ENCODE measurements around the gene CAMK2N1. TPM values are rescaled to one million over a fixed set of nuclear protein-coding genes. Genes with fewer than 3 reads are reported as not detected.
A peak's percentile ranks its signal among the peaks of the same experiment; 100 is the strongest.
"Not testable (repeated sequence)": the region's sequence is repeated elsewhere in the genome, so short reads cannot be mapped to it uniquely, and the experiment has no call there.

The CAMK2N1 gene
- 10 to 100 TPM; 12.3 to 22.9 TPM for total RNA-seq
- long read RNA-seq, donor 1, transcript CAMK2N1-201 (2 exons, 2,336 nt) = major isoform, 8 of 9 reads
- long read RNA-seq, donor 1, partial matches to known transcripts = 1 of 9 reads
- long read RNA-seq, donor 1, other reads (novel, unspliced or antisense) = 0 of 9 reads
- long read RNA-seq, donor 2, partial matches to known transcripts = 6 of 6 reads
- long read RNA-seq, donor 2, other reads (novel, unspliced or antisense) = 0 of 6 reads

GRCh38 chr1:20485527-20486456 lies at the start of gene CAMK2N1:
CAMK2N1 (minus strand) TSS chr1:20486210; CDS start chr1:20485379, 831 bp downstream.
- intact Hi-C loops (cut with DNase I) = loop anchor here in 1 of 2 donors (5.0 kb wide), 1 partner anchor 273 kb away; no protein-coding TSS in a partner anchor
- DNase-seq (ENCODE audit: low spot score) = peak; percentile 89

- DNase-seq (ENCODE audit: low spot score) = no peak
- intact Hi-C loops (cut with DNase I) = no loop called here
Measured at GRCh38 chr1:20534659-20535417, 48.8 kb upstream of the CAMK2N1 start.

DNA sequence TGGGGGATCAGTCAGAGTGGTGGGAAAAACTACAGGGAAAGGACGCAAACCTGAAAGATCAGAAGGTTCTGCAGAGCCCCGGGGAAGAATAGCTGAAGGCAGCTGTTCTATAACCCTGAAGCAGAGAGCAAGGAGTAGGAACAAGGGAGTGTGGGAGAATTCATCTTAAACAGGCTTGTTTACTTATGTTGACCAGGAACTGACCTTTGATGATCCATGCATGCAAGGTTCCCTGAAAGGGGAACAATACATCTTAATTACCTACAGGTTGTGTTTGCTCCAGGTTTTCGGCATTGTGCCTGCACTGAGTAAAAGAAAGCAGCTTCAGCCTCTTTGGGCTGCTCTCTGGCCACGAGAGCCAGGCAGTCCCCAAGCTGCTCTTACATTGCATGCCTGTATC lies 47.6 kb upstream of the CAMK2N1 start:
- intact Hi-C loops (cut with DNase I) = no loop called here
- no peak for DNase-seq (ENCODE audit: low spot score)

DNA sequence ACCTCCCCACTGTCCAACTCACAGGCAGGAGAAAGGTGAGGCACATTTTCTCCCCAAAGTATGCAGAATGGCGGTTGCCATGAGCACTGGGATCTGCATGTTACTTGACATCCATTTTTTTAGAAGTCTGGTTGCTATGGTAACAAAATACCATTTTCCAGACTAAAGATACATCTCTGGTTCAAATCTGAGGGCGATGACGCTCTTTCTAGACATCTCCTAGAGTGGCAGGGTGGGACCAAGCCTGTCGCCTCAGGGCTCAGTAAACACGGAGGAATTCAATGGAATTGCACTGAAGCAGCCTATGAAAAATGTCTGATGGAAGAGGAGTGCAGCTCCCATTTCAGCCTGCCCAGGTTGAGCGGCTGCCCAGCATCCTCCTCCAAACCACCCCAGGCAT lies 44.9 kb upstream of the CAMK2N1 start:
- intact Hi-C loops (cut with DNase I) = no loop called here
- no peak for DNase-seq (ENCODE audit: low spot score)

GRCh38 chr1:20530306-20530705 lies 44.3 kb upstream of the CAMK2N1 start:
- no peak for DNase-seq (ENCODE audit: low spot score)
- intact Hi-C loops (cut with DNase I) = no loop called here

GRCh38 chr1:20528221-20528620 lies 42.2 kb upstream of the CAMK2N1 start:
- intact Hi-C loops (cut with DNase I) = no loop called here
- DNase-seq (ENCODE audit: low spot score) = no peak

DNA sequence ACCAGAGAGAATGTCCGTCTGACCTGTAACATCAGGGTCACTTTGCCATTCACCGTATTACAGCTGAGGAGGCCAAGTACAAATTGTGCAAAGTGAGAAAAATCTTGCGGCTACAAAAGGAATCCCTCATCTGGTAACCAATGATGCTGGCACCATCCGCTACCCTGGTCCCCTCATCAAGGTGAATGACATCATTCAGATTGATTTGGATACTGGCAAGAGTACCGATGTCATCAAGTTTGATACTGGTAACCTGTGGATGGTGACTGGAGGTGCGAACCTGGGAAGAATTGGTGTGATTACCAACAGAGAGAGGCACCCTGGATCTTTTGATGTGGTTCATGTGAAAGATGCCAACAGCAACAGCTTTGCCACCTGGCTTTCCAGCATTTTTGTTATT lies 40.3 kb upstream of the CAMK2N1 start:
- intact Hi-C loops (cut with DNase I) = no loop called here

GRCh38 chr1:20521960-20522861 lies 36.2 kb upstream of the CAMK2N1 start:
- intact Hi-C loops (cut with DNase I) = loop anchor here (5.0 kb wide), 2 partner anchors 115 to 120 kb away; no protein-coding TSS in a partner anchor
- DNase-seq (ENCODE audit: low spot score) = peak; percentile 83

More for the DNA sequence above, 40.3 kb upstream of the CAMK2N1 start:
- DNase-seq (ENCODE audit: low spot score) = no peak

DNA sequence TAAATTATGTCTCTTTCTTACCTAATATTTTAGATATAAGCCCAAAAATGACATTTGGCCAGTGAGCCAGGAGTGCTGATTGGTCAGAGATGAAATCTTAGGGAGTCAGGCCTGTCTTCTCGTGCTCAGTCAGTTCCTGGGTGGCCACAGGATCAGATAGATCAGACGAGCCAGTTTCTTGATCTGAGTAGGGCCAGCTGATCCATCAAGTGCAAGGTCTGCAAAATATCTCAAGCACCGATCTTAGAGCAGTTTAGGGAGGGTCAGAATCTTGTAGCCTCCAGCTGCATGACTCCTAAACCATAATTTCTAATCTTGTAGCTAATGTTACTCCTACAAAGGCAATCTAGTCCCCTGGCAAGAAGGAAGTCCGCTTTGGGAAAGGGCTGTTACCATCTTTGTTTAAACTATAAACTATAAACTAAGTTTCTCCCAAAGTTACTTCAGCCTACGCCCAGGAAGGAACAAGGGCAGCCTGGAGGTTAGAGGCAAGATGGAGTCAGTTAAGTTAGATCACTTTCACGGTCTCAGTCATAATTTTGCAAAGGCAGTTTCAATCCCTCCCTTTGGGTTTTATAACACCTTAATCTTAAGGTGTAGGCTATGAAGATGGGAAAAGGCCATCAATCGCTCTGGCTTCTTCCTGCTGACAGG lies 33.7 kb upstream of the CAMK2N1 start:
- not testable (repeated sequence) for DNase-seq (ENCODE audit: low spot score)
- intact Hi-C loops (cut with DNase I) = loop anchor here (5.0 kb wide), 2 partner anchors 118 to 123 kb away; no protein-coding TSS in a partner anchor

- DNase-seq (ENCODE audit: low spot score) = no peak
- intact Hi-C loops (cut with DNase I) = no loop called here
Measured at GRCh38 chr1:20511518-20512428, 25.8 kb upstream of the CAMK2N1 start.

DNA sequence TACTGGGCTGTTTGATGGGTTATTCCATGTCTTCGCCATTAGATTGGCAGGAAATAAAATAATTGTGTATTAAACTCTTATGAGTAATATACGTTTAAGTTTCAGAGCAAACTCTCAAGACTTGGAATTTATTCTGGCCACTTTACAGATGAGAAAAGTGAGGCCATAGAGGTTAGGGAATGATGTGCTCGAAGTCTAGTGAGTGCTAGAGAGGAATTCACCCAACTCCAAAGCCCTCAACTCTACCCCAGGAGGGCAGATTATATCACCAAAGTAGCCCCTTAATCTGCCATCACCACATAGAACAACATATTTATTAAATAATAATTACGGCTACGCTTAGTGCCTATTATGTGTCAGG lies 22.4 kb upstream of the CAMK2N1 start:
- intact Hi-C loops (cut with DNase I) = no loop called here
- no peak for DNase-seq (ENCODE audit: low spot score)

DNA sequence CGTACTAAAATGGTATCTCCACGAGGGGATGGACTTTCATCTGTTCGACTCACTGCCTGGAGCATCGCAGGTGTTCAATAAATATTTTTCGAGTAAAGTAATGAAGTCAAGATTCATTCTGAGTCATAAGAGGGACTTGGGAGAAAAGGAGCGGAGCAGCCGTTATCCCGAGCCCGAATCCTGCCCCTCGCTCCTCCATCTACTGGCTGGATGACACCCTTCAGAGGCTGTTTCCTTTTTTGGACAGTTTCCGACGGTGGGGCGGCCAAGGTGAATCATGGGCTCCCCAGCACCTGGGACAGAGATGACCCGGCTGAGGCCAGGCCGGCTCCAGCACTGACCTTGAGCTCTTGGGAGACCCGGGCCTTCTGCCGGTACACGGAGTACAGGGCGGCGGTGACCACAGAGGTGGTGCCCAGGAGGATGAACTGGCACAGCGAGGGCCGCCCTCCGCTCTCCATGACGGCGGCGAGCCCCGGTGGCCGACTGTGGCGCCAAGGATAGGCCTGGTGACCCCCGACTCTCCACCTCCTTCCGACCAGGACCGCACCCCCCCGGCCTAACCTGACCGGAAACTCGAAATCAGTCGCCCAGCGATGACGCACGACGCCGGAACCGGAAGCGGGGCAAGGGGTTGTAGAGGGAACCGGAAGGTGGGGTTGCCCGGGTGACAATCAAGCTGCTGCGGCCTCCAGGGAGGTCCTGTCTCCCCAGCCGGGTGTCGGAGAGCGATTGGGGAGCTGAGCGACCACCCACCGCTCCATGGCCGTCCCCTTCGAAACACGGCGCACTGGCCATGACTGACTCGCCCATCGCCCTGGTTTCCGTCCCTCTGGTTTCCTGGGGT lies 21.8 kb upstream of the CAMK2N1 start, which contains the start of gene MUL1:
Gene MUL1 (minus strand): TSS at position 588 of the 847 bp plus-strand sequence. CDS start 127 bp downstream, at position 461.
- intact Hi-C loops (cut with DNase I) = no loop called here
- peak; percentile 99 for DNase-seq (ENCODE audit: low spot score)

GRCh38 chr1:20507248-20507563 lies 21.2 kb upstream of the CAMK2N1 start:
- intact Hi-C loops (cut with DNase I) = no loop called here
- DNase-seq (ENCODE audit: low spot score) = no peak

GRCh38 chr1:20505488-20505887 lies 19.5 kb upstream of the CAMK2N1 start:
- intact Hi-C loops (cut with DNase I) = no loop called here
- no peak for DNase-seq (ENCODE audit: low spot score)

DNA sequence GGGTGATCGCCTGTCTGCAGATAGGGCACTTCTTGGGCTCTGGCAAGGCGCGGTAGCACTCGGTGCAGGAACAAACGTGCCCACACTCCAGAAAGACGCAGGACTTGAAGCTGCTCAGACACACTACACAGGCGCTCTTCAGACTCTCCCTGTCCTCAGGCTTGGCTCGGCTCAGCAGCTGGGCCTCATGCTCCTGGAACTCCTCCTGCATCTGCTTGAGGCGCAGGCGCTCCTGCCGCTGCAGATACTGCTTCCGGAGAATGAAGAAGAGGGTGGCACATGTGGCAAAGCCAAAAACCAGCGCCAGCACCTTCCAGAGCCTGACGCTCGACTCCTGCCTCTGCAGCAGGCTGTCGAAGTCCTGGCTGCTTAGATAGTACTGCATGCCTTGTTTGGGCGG lies 14.7 kb upstream of the CAMK2N1 start:
- intact Hi-C loops (cut with DNase I) = no loop called here
- DNase-seq (ENCODE audit: low spot score) = no peak

GRCh38 chr1:20499718-20500117 lies 13.7 kb upstream of the CAMK2N1 start:
- peak; percentile 66 for DNase-seq (ENCODE audit: low spot score)
- intact Hi-C loops (cut with DNase I) = loop anchor here (2.0 to 10.0 kb wide), 3 partner anchors 53 to 1615 kb away; no protein-coding TSS in a partner anchor

Data from posterior vena cava (tissue), 2 donors.